Keratinocyte (primary cell): Measurements from ENCODE around the gene AXIN1. TPM values are rescaled to one million over a fixed set of nuclear protein-coding genes. Genes with fewer than 3 reads are reported as not detected.

Experiments
- DNase-seq: peaks from one replicate; pipeline ENCODE4 v3.0.0-alpha.2; 2011; ENCODE audit warnings: low read depth, missing footprints, low spot score
- FAIRE-seq: peaks from 2 replicates; lab custom pipeline; 2011; peaks lifted over from hg19 to GRCh38; lab: Jason Lieb, UNC
- H2AFZ ChIP-seq: 2 replicates; pipeline ENCODE4 v1.6.0; 2012; ENCODE audit warnings: low read length, control low read depth, inconsistent platforms; ENCODE audit not compliant: control insufficient read depth
- H3K27ac ChIP-seq: 2 replicates; pipeline ENCODE4 v1.5.1; 2011; ENCODE audit warnings: low read length; ENCODE audit not compliant: control insufficient read depth, insufficient read depth
- H3K27me3 ChIP-seq: 3 replicates; pipeline ENCODE4 v1.6.0; 2011; ENCODE audit warnings: low read length; ENCODE audit not compliant: control insufficient read depth, insufficient read depth; ENCODE audit errors: extremely low read depth
- H3K36me3 ChIP-seq, 2 experiments: 2 replicates in 1 of 2; 3 replicates in 1 of 2; pipeline ENCODE4 v1.5.1; 2011; ENCODE audit warnings: low read length in 2 of 2, mild to moderate bottlenecking in 1 of 2; ENCODE audit not compliant: control insufficient read depth in 2 of 2, insufficient read depth in 2 of 2; ENCODE audit errors: extremely low read depth in 1 of 2
- H3K4me1 ChIP-seq: 3 replicates; pipeline ENCODE4 v1.5.1; 2011; ENCODE audit warnings: low read length; ENCODE audit not compliant: control insufficient read depth, insufficient read depth; ENCODE audit errors: extremely low read depth
- H3K4me2 ChIP-seq: 3 replicates; pipeline ENCODE4 v1.6.0; 2011; ENCODE audit warnings: low read depth, low read length; ENCODE audit not compliant: control insufficient read depth, insufficient read depth; ENCODE audit errors: extremely low read depth
- H3K4me3 ChIP-seq, 3 experiments: fragments of 200-600 bp in 1 of 3; sonication (generic) in 1 of 3; 2 replicates in 2 of 3; 3 replicates in 1 of 3; pipeline ENCODE4 v1.5.1; 2011 to 2016; ENCODE audit warnings: low read length in 3 of 3, mild to moderate bottlenecking in 3 of 3, control low read depth in 2 of 3, inconsistent platforms in 1 of 3, low read depth in 1 of 3, mixed read lengths in 1 of 3, mixed run types in 1 of 3, moderate library complexity in 1 of 3; ENCODE audit not compliant: control insufficient read depth in 2 of 3, insufficient read depth in 2 of 3; ENCODE audit errors: extremely low read depth in 1 of 3
- H3K79me2 ChIP-seq: 2 replicates; pipeline ENCODE4 v1.6.0; 2012; ENCODE audit warnings: low read length; ENCODE audit not compliant: control insufficient read depth, insufficient read depth
- H3K9ac ChIP-seq: 3 replicates; pipeline ENCODE4 v1.6.0; 2011; ENCODE audit warnings: low read length; ENCODE audit not compliant: control insufficient read depth, insufficient read depth; ENCODE audit errors: extremely low read depth
- H3K9me1 ChIP-seq: 3 replicates; pipeline ENCODE4 v1.6.0; 2011; ENCODE audit warnings: low read length; ENCODE audit not compliant: control insufficient read depth, insufficient read depth; ENCODE audit errors: extremely low read depth
- H3K9me3 ChIP-seq: 2 replicates; pipeline ENCODE4 v1.5.1; 2012; ENCODE audit warnings: low read depth, low read length; ENCODE audit not compliant: control insufficient read depth
- H4K20me1 ChIP-seq: 3 replicates; pipeline ENCODE4 v1.6.0; 2011; ENCODE audit warnings: low read length; ENCODE audit not compliant: control insufficient read depth, insufficient read depth; ENCODE audit errors: extremely low read depth
- CTCF ChIP-seq, 3 experiments: IDR thresholded peaks in 1 of 3; conservative IDR thresholded peaks in 1 of 3; optimal IDR thresholded peaks in 1 of 3; 2 replicates in 2 of 3; 3 replicates in 1 of 3; pipeline versions ENCODE3 to v1.5.1; 2011; ENCODE audit warnings: low read length in 3 of 3, mild to moderate bottlenecking in 3 of 3, moderate library complexity in 2 of 3, control low read depth in 1 of 3, inconsistent platforms in 1 of 3; ENCODE audit not compliant: insufficient read depth in 2 of 3; ENCODE audit errors: extremely low read depth in 1 of 3
- EZH2 ChIP-seq: IDR thresholded peaks from one replicate; pipeline ENCODE4 v1.6.1; 2012; ENCODE audit warnings: inconsistent platforms, mild to moderate bottlenecking, low read length, moderate library complexity
- dilution Hi-C: fragments of 300-500 bp; cut with MboI; formaldehyde crosslinking; loops from one replicate; pipeline ENCODE4 v1.7.0; 2020; ENCODE audit warnings: low sequenced_read_pairs; ENCODE audit not compliant: extremely low pct_ligation_motif_present
- polyA plus RNA-seq, 5 experiments: library from polyadenylated mRNA; depleted of rRNA in 3 of 5; stranded (reverse) in 3 of 5; stranded (forward) in 1 of 5; unstranded in 1 of 5; fragments of >200 nt; gene quantifications; 1 replicate in 1 of 5; 2 replicates in 3 of 5; 3 replicates in 1 of 5; pipeline versions ENCODE4 v1.2.1 to v1.2.3, GENCODE V29; 2011 to 2012; ENCODE audit warnings: missing spikeins in 2 of 5, low read depth in 1 of 5, low replicate concordance in 1 of 5

The AXIN1 gene
- polyA plus RNA-seq, 1 donor (not counting 4 experiments of a cell fraction or from before 2014, with no cell fraction given) = 8.8 TPM

GRCh38 chr16:347203-347602 lies 5.3 kb downstream of the AXIN1 start:
- no peak for FAIRE-seq
- H3K4me3 ChIP-seq = no peak overlapping the region
- H3K4me1 ChIP-seq = peaks cover 20% of the 10 kb centered on the region
- dilution Hi-C loops = no loop called here
- H2AFZ ChIP-seq = no peak overlapping the region
- peaks cover 15% of the 10 kb centered on the region for H3K9me1 ChIP-seq
- H3K36me3 ChIP-seq = peaks cover 18 to 30% of the 10 kb centered on the region in 2 experiments
- peaks cover 94% of the 10 kb centered on the region for H3K79me2 ChIP-seq
- H3K4me2 ChIP-seq = no peak overlapping the region
- TF ChIP-seq EZH2 (no peak), CTCF (optimal IDR thresholded peaks at IDR 0.05 in 1 of 3, IDR thresholded peaks at IDR 0.05 in 1 of 3, conservative IDR thresholded peaks at IDR 0.05 in 1 of 3; ENCODE audit: extremely low read depth in 1 of 3, insufficient read depth in 2 of 3, low read length in 3 of 3) (no peak)
- peaks cover 14% of the 10 kb centered on the region for H4K20me1 ChIP-seq
- H3K27ac ChIP-seq = no peak overlapping the region
- no peaks in the 10 kb centered on the region for H3K9me3 ChIP-seq
- no peaks in the 10 kb centered on the region for H3K27me3 ChIP-seq
- H3K9ac ChIP-seq = no peak overlapping the region
- DNase-seq = no peak

- Histone ChIP-seq H3K4me1 (peaks cover 20% of the 10 kb centered on the region), H3K79me2 (peaks cover 93% of the 10 kb centered on the region), H3K9ac (no peak overlapping the region), H3K4me2 (peak overlapping the region; percentile 0), H3K9me3 (no peaks in the 10 kb centered on the region), H3K9me1 (peaks cover 15% of the 10 kb centered on the region), H3K36me3 (peaks cover 18 to 30% of the 10 kb centered on the region in 2 experiments), H2AFZ (no peak overlapping the region), H4K20me1 (peaks cover 14% of the 10 kb centered on the region), H3K27ac (no peak overlapping the region), H3K4me3 (no peak overlapping the region), H3K27me3 (no peaks in the 10 kb centered on the region)
- TF ChIP-seq EZH2 (no peak), CTCF (optimal IDR thresholded peaks at IDR 0.05 in 1 of 3, IDR thresholded peaks at IDR 0.05 in 1 of 3, conservative IDR thresholded peaks at IDR 0.05 in 1 of 3; ENCODE audit: extremely low read depth in 1 of 3, insufficient read depth in 2 of 3, low read length in 3 of 3) (no peak)
- no peak for FAIRE-seq
- dilution Hi-C loops = no loop called here
- DNase-seq = no peak
Observed at GRCh38 chr16:346587-346986, 5.9 kb downstream of the AXIN1 start.
